Ureter (tissue), 1 donor: ENCODE results near the gene ACKR1. TPM values are rescaled to one million over a fixed set of nuclear protein-coding genes. Genes with fewer than 3 reads are reported as not detected.

Source experiments
- DNase-seq: peaks from one replicate; pipeline ENCODE4 v3.0.0-alpha.2; 2020; ENCODE audit warnings: low spot score
- total RNA-seq: library from RNA; stranded (reverse); gene quantifications from one replicate; pipeline ENCODE4 v1.2.4, GENCODE V29; 2023
- donor health status: DM: yes; HTN: yes; CAD: no.

The ACKR1 gene
- total RNA-seq, 1 donor from 2014 or later, result 164 TPM

DNA sequence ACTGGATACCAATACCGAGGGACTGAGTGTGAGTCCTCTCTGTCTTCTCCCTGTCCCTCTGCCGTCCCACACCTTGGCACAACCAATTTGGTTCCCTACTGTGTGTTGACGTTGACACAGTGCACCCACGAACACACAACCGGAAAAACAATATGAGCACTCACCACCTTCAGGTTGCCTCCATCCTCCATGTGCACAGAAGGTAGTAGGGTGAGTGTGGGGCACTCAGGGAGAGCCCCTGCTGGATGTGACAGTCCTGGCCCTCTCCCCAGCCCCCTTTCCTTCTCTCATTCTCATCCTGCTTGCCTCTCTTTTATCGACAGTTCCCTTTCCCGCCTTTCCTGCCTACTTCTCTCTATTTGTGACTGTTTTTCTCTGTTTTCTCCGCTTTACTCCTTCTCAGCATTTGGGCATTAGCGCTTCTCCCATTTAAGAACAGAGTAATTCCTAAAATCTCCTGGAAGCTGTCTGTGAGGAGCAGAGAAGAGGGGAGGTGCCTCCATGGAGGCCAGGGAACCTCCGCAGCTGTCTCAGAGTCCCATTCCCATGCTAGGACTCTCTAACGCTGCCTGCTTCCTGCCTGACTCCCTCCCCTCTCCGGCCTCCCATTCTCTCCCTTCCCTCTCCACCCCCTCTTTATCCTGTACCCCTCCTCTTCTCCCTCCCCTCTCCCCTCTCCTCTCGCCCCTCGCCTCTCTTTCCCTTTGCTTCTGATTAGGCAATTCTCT is 16.9 kb upstream of the ACKR1 start:
- no peak for DNase-seq

DNA sequence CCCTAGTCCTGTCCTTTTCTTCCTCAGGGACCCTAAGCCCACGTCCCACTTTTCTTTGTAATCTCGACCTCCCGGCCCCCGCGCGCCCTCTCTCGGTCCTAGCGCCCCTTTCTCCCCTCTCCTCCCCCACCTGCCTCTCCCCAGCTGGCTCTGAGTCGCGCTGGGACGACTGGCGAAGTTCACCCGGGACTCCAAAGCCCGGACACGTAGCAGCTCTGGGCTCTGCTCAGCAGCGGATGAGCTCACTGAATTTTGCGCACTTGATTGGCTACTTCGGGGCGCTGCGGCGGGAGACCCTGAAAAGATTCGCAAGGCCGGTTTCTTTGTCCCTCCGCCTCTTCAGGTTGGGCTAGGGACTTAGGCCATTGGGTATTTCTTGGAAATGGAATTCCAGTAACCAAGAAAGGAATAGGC is 16.3 kb upstream of the ACKR1 start:
- DNase-seq, result no peak

- DNase-seq, result no peak
These were observed 14.2 kb upstream of the ACKR1 start for GRCh38 chr1:159190441-159190840.

- no peak for DNase-seq
These were observed 8.1 kb upstream of the ACKR1 start for GRCh38 chr1:159196543-159196942.

DNA sequence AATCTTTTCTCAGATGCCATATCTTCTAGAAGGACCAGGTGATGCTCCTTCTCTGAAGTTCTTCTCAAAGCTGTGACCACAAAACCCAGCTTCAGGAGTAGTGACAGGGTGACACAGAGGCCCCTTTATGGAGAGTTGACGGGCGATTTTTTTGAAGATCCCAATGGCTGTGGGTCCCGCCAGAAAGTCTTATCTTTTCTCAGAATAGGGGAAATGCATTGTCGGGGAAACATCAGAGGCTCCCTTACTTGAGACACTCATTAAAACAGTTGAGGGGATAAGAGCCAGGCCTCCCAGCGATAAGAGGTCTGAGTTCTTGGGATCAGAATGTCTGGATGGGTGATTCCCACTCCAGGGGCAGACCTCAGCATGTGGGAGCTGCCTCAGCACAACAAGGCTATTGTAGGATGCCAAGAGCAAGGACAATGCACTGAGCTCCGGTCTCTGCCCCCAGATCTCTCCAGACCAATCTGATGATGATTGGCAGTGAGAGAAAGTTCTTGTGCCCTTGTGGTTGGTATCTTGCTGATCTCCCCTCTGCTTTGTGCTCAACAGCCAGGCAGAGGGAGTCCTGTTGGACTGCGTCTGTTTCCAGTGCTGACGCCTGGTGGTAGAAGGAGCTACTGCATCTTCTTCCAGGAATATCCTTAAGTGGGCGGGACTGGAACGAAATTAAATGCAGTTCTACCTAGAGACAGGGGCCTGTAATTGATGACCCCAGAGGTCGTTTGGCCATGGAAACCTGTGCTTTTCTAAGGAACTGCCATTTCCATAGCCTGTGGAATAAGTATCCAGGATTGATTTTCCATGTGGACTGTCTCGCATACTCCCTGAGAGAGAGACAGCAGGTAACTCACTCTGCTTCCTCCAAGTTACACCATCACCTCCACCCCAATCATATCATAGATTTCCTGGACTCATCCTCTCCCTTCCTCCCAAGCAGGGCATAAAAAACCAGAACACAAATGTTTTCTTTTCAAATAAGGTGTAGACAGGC is 6.8 kb upstream of the ACKR1 start:
- peak; percentile 68 for DNase-seq

- no peak for DNase-seq
These were observed 4.8 kb upstream of the ACKR1 start for GRCh38 chr1:159199901-159200300.

DNA sequence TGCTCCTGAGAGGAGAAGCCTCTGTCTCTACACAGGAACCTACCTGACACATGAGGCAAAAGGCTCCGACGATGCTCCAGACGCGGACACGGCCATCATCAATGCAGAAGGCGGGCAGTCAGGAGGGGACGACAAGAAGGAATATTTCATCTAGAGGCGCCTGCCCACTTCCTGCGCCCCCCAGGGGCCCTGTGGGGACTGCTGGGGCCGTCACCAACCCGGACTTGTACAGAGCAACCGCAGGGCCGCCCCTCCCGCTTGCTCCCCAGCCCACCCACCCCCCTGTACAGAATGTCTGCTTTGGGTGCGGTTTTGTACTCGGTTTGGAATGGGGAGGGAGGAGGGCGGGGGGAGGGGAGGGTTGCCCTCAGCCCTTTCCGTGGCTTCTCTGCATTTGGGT is 3.9 kb upstream of the ACKR1 start:
- no peak for DNase-seq

DNA sequence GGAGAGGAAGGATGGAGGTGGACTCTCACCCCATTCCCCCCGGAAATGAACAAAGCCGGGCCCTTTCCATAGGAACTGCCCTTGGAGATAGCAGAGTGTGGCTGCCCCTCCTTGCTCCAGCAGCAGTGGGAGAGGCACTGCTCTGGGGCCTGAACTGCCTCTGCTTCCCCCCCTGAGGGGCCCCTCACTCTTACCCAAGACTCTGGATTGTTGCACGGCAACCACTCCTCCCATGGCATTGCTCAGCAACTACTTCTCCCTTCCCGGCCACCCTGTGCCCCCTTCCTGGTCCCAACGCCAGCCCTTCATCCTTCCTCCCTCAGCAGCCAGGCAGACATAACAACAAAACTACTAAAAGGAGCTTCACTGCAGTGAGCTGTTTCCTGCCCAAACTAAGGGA is 3.0 kb upstream of the ACKR1 start:
- no peak for DNase-seq

- no peak for DNase-seq
These were observed 1.1 kb upstream of the ACKR1 start for GRCh38 chr1:159203610-159204009.

GRCh38 chr1:159205225-159205624 is 550 bp downstream of the ACKR1 start:
- DNase-seq, result no peak

DNA sequence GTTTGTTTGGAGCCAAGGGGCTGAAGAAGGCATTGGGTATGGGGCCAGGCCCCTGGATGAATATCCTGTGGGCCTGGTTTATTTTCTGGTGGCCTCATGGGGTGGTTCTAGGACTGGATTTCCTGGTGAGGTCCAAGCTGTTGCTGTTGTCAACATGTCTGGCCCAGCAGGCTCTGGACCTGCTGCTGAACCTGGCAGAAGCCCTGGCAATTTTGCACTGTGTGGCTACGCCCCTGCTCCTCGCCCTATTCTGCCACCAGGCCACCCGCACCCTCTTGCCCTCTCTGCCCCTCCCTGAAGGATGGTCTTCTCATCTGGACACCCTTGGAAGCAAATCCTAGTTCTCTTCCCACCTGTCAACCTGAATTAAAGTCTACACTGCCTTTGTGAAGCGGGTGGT is 1.4 kb downstream of the ACKR1 start:
- DNase-seq, result no peak

GRCh38 chr1:159207080-159207479 is 2.4 kb downstream of the ACKR1 start:
- DNase-seq, result no peak

DNA sequence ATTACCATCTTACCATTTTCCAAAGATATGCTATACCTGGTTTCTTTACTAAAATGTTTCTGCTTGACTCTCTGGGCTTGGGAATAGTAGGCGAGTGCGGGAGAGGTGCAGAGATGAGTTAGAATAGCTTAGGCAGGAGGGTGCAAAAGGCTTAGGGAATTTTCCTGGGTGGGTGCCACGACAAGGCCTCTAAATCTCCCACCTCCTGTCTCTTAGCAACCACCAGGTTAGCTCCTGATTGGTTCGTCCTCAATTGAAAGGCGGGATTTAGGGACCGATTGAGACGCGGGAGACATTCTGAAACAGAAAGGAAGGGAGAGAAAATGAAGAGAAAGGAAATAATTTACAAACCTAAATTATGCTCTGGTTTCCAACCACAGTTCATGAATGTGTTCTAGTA is 3.1 kb downstream of the ACKR1 start:
- no peak for DNase-seq

DNA sequence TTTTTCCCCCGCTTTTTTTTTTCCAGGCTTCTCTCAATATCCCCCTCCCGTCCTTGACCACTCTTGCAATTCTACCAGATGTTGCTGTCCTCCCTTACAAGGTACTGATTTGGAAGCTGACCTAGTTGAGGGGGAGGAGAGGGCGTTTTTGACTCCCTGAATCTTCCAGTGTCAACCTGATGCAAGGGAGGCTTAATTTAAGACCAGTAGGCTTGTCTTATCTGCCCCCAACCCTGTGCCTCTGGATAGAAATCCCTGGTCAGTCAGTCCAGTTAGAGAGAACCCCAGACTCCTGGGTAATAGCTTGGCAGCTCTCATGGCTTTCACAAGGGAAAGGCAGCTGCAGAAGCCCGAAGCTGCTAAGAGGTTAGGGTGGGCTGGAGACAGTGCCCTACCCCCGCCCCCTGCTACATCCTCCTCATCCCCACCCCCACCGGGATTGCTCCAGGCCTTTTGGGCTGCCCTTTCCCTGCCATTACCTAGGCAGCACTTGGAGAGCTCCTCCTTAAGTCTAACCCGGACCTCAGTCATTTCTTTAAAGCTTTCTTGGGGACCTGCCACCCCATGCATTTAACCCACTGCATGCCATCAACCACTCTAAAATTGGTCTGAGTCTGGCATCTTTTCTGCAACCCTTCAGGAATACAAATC is 3.6 kb downstream of the ACKR1 start:
- no peak for DNase-seq

DNA sequence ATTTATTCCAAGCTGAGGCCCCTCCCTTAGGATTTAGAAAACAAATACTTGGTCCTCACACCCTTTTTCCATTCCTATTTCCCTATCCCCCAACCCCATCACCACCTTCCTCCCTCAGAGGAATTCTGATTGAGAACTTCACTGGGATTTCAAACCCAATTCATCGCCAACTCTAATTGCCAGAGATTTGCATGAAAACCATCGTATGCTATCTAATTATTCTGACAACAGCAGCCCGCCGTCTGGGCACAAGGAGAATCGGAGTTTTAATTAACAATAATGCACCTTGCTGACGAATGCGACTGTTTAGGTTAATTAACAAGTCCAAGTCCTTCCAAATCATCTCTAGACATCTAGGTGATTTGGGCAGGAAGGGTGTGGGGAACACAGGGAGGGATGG is 4.4 kb downstream of the ACKR1 start:
- DNase-seq, result no peak

DNA sequence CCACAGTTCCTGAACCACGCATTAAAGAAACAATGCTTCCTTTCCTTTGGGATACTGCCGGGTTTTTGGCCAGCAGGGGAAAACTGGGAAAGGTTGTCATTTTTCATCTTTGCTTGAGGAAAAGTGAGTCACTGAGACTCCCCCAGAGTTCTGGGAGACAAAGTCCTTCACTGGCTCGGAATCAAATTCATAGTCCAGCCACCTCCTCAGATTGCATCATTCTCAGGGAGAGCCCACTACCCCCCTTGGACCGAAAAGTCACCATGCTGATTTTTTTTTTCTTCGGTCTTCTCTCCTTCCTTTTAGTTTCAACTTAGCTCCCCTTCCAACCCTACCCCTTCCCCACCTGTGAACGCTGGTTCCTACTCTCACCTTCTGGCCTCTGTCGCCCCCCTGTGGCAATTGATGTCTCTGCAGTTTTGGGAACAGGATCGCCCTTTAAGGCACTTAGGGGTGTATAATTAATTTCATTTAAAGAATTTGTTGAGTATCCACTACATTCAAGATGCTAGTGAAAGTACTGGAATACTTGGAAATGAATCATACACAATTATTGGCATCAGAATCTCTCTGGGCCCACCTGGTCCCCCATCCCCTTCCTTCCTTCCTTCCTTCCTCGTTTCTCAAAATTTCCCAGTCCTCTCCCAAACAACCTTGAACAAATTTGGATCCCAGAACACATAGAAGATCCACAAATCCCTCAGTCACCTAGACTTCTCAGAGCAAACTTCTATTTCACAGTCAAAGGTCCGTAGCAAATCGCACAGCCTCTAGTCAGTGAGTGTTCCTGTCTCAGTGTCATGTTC is 6.9 kb downstream of the ACKR1 start:
- no peak for DNase-seq

DNA sequence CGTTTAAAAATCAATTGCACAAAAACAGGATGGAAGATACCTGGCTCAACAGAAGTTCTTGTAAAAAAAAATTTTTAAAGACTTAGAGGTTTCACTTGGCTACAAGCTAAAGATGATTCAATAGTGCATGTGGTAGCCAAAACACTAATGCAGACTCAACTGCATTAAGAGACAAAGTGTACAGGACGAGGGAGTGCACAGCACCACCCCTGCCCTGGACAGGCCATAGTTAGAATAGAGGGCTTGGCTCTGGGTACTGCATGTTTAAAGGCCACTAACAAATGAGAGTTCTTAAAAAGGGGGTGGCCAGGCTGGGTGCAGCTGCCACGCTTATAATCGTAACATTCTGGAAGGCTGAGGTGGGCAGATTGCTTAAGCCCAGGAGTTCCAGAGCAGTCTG is 7.9 kb downstream of the ACKR1 start:
- DNase-seq, result no peak

- no peak for DNase-seq
These were observed 9.6 kb downstream of the ACKR1 start for GRCh38 chr1:159214149-159214760.

DNA sequence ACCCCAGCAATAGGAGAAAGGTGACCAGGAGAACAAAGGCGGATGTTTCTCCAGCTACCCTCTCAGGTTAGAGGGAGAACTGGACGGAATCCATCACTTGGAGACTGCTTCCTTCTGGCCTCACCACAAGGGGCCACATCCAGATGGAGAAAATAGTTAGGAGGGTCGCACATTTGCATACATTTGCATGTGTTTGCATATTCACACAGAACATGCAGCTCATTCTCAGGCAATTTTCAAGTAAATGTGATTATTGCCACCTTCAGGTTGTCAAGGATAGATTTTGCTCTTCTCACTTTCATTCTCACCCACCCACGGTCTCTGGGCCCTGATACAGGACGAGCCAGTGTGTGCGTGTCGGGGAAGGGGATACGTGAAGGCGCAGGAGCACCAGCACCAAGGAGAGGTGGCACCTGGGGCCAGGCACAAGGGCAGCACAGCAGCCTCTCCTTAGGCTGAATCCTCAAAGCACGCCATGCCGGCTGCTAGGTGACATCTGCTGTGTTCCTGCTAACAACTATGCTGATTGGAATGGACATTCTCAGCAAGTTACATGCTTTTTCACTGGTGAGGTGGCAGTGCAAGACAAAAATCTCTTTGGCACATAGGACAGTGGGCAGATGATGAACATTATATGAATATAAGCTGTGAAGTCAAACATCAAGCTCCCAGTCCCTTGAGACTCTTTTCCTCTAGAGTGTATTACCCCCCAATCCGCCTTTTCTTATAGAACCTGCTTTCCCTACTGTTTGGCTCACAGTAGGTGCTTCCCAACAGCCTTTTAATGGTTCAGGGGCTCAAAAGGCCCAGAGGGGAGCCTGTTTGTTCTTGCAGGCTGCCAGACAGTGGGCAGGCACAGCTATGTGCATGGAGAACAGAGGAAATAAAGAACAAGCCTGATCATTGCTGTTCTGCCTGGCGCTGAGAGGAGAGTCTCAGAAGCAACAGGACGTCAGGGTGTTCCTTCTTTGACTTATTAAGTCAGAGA is 14.3 kb downstream of the ACKR1 start:
- DNase-seq, result no peak
